Activated T-helper 9 cell treated with anti-CD3 and anti-CD28 coated beads, Interleukin-2, amount 50 U/mL, for 16 hours (primary cell): ENCODE results near the gene FAM83B.
"Not testable (repeated sequence)": the region's sequence is repeated elsewhere in the genome, so short reads cannot be mapped to it uniquely, and the experiment has no call there.

Experiments
- DNase-seq: peaks from one replicate; pipeline ENCODE4 v3.0.0-alpha.2; 2020; ENCODE audit warnings: low read depth

The FAM83B gene

GRCh38 chr6:54860132-54860531 lies 13.6 kb downstream of the FAM83B start:
- DNase-seq, result no peak

DNA sequence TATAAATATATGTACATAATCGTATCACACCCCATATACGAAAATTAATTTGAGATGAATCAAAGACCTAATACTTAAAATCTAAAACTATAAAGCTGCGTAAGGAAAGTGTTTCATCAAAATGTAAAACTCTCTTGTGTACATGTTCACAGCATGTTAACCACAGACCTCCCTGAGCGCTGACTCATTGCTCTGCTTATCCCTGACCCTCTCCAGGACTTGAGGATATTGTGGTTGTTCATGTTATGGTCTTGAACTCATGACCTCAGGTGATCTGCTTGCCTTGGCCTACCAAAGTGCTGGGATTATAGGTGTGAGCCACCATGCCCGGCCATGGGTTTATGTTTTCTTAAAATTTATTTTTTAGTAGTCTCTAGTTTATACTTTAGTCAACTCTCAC lies 14.2 kb downstream of the FAM83B start:
- no peak for DNase-seq

- no peak for DNase-seq
Observed at GRCh38 chr6:54861905-54862616, 15.5 kb downstream of the FAM83B start.

DNA sequence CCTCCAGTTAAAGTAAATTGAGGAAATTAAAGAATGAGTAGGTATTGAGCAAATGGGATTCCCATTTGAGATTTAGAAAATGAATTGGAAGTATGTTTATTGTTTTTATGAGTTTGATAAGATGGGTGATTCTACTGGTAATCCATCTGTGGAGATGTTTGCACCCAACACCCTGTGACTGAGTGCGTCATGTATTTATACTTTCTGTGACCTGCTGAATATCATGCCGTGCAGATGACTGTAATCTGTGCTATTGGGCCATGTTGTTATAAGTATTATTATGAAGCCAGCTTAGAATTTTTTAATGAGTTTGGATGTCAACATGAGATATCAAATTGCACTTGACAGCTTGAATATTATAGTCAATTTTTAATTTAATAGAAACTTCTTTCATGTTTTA lies 17.7 kb downstream of the FAM83B start:
- no peak for DNase-seq

GRCh38 chr6:54865091-54865631 lies 18.6 kb downstream of the FAM83B start:
- no peak for DNase-seq

- no peak for DNase-seq
Observed at GRCh38 chr6:54868556-54868955, 22.0 kb downstream of the FAM83B start.

- no peak for DNase-seq
Observed at GRCh38 chr6:54873599-54873998, 27.0 kb downstream of the FAM83B start.

DNA sequence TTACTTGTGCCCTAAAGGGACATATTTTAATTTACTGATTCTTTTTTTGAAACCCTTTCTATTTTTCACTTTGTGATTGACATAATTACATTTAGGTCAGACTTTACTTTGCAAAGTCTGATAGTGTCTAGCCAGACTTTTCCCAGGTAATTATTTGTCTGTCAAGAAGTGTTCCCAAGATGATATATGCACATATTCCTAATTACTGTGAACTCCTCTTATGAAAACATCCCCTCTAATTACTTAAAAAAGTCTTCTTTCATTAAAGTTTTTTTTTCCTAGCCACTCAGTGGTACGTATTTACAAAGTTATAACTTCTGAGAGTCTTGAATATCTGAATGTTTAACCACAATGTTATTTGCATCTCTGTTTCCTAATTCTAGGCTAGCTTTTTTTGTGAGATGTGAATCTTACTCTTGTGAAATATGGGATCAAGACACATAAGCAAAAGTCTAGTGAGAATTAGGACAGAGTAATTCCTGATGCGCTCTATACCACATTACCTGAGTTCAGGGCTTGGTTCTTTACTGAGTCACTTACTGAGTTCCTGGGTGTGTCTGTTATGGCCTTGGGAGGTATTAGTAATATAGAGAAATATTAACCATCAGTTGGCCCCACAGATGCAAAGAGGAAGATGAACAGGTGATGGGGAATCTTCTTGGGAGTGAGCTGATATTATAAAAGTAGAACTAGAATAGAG lies 27.9 kb downstream of the FAM83B start:
- DNase-seq, result no peak

GRCh38 chr6:54875539-54875938 lies 29.0 kb downstream of the FAM83B start:
- no peak for DNase-seq

DNA sequence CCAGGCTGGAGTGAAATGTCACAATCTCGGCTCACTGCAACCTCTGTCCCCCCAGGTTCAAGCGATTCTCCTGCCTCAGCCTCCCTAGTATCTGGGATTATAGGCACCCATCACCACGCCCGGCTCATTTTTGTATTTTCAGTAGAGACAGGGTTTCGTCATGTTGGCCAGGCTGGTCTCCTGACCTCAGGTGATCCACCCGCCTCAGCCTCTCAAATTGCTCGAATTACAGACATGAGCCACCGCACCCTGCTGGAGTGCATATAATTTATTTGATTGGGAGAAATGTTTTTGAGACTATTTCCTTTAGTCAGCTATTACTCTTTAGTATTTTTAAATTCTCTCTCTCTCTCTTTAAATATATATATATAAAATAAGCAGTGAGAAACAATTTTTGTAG lies 29.8 kb downstream of the FAM83B start:
- no peak for DNase-seq

GRCh38 chr6:54876871-54877270 lies 30.3 kb downstream of the FAM83B start:
- no peak for DNase-seq

GRCh38 chr6:54877713-54878317 lies 31.2 kb downstream of the FAM83B start:
- no peak for DNase-seq

DNA sequence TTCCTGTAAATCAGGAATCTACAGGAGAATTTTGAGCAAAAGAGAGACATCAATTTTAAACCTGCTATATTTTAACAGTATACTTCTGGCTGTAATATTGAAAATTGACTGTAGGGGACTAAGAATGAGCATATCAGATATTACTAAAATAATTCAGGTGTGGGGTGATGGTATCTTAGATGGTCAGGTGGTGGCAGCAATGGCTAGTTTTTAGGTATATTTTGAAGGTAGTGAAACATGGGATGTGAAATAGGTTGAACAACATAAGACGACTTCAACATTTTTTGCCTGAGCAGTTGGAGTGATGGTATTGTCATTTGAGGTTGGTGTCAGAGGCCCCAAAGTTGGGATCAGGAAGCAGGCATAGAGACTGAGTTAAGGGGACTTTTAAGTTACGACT lies 32.1 kb downstream of the FAM83B start:
- no peak for DNase-seq

GRCh38 chr6:54879188-54879985 lies 32.8 kb downstream of the FAM83B start:
- no peak for DNase-seq

- no peak for DNase-seq
Observed at GRCh38 chr6:54881067-54881730, 34.6 kb downstream of the FAM83B start.

DNA sequence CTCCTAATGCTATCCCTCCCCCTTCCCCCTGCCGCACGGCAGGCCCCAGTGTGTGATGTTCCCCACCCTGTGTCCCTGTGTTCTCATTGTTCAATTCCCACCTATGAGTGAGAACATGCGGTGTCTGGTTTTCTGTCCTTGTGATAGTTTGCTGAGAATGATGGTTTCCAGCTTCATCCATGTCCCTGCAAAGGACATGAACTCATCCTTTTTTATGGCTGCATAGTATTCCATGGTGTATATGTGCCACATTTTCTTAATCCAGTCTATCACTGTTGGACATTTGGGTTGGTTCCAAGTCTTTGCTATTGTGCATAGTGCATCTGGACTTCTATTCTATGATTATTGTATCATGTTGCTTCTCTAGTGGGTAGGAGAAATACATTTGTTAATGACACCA lies 35.3 kb downstream of the FAM83B start:
- not testable (repeated sequence) for DNase-seq

DNA sequence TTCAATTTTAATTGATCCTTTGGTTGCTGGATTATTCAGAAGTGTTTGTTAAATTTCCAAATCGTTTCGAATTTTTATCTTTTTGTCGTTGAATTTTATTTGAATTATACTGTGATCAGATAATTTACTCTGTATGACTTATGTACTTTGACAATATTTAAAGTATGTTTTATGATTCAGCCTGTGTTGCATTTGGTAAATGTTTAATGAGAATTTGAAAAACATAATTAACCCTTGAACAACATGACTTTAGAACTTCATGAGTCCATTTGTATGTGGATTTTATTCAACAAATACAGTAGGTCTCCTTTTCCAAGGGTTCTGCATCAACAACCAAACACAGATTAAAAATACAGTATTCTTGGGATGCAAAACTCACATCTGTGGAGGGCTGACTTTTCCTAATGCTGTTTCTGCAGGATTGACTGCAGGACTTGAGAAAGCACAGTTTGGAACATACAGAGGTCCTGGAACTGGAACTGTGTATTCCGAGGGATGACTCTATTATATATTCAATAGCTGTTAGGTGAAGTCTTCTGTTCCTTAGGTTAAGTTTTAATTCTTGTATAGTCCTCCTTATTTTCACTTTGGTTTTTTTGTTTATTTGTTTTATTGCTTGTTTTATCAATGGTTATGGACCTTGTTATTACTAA lies 40.5 kb downstream of the FAM83B start:
- DNase-seq, result no peak

DNA sequence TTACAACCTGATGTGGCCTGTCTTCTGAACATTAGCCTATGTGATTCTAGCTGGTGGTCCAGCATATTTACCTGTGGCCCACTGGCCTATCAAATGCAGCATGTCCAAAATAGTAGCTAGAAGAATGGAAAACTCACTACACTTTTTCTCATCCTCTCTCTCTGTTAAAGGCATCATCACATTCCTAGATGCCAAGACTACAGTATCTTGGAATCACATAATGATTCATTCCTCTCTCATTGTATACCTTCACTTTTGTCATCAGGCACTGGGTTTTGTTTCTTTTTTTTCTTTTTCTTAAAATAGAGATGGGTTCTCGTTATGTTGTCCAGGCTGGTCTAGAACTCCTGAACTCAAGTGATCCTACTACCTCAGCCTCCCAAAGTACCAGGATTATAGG lies 45.0 kb downstream of the FAM83B start:
- no peak for DNase-seq

- no peak for DNase-seq
Observed at GRCh38 chr6:54892831-54893230, 46.3 kb downstream of the FAM83B start.

GRCh38 chr6:54893818-54894217 lies 47.2 kb downstream of the FAM83B start:
- DNase-seq, result no peak

- no peak for DNase-seq
Observed at GRCh38 chr6:54896302-54896701, 49.7 kb downstream of the FAM83B start.
